T-cell (primary cell): ENCODE data around the gene CPT1A. TPM values are rescaled to one million over a fixed set of nuclear protein-coding genes. Genes with fewer than 3 reads are reported as not detected.
A peak's percentile ranks its signal among the peaks of the same experiment; 100 is the strongest.

Experiments
- ATAC-seq, 4 experiments: fragments of 200-7000 bp in 3 of 4; fragments of 150-1000 bp in 1 of 4; cut with Tn5 transposase; replicated peaks in 1 of 4; 1 replicate in 3 of 4; 2 replicates in 1 of 4; pipeline ENCODE4 v1.10.0; 2021; ENCODE audit warnings: moderate library complexity in 3 of 4, mild to moderate bottlenecking in 2 of 4, moderate number of reproducible peaks in 1 of 4
- CTCF ChIA-PET, 2 donors: fragments of 300-600 bp; sonication (Branson Sonifier 250); formaldehyde crosslinking; loops; one replicate each; lab custom pipeline; 2022; ENCODE audit warnings: antibody characterized with exemption in 2 of 2; lab: Charles Lee
- POLR2A ChIA-PET, 2 donors: fragments of 300-600 bp; sonication (Branson Sonifier 250); formaldehyde crosslinking; loops; one replicate each; lab custom pipeline; 2022; ENCODE audit warnings: antibody characterized with exemption in 2 of 2; lab: Charles Lee
- DNase-seq, 35 experiments: peaks; one replicate each; pipeline versions ENCODE4 v3.0.0 to v3.0.0-alpha.2; 2013 to 2023
- H3K27ac ChIP-seq: one replicate; pipeline ENCODE4 v1.5.1; 2013; ENCODE audit warnings: low read length
- H3K27me3 ChIP-seq, 2 experiments: replicated peaks in 1 of 2; 1 replicate in 1 of 2; 2 replicates in 1 of 2; pipeline versions ENCODE4 v1.6.1 to v1.7.0; 2013; ENCODE audit warnings: low read length in 1 of 2, mixed read lengths in 1 of 2; ENCODE audit not compliant: control insufficient read depth in 2 of 2, insufficient read depth in 2 of 2; ENCODE audit errors: extremely low read depth in 1 of 2
- H3K36me3 ChIP-seq, 2 donors: 1 replicate in 1 of 2; 2 replicates in 1 of 2; pipeline versions ENCODE4 v1.6.1 to v1.7.0; 2013; ENCODE audit warnings: low read length in 1 of 2; ENCODE audit not compliant: control insufficient read depth in 2 of 2, insufficient read depth in 1 of 2; ENCODE audit errors: extremely low read depth in 1 of 2
- H3K4me1 ChIP-seq, 2 experiments: 1 replicate in 1 of 2; 2 replicates in 1 of 2; pipeline versions ENCODE4 v1.6.1 to v1.7.0; 2013; ENCODE audit warnings: low read length in 2 of 2, mixed read lengths in 1 of 2; ENCODE audit not compliant: insufficient read depth in 2 of 2, control insufficient read depth in 1 of 2; ENCODE audit errors: extremely low read depth in 1 of 2
- H3K4me3 ChIP-seq, 2 donors: 1 replicate in 1 of 2; 2 replicates in 1 of 2; pipeline versions ENCODE4 v1.5.1 to v1.7.0; 2013; ENCODE audit warnings: mild to moderate bottlenecking in 2 of 2, low read length in 1 of 2, moderate library complexity in 1 of 2; ENCODE audit not compliant: control insufficient read depth in 1 of 2; ENCODE audit errors: extremely low read depth in 1 of 2
- H3K9me3 ChIP-seq: 2 replicates; pipeline ENCODE4 v1.7.0; 2013
- H3K27ac Mint-ChIP-seq, 2 donors: one replicate each; pipeline ENCODE4 v1.8.0; 2020 to 2021; ENCODE audit warnings: mild to moderate bottlenecking in 2 of 2, mixed read lengths in 2 of 2
- H3K27me3 Mint-ChIP-seq, 2 donors: one replicate each; pipeline ENCODE4 v1.8.0; 2021 to 2022; ENCODE audit warnings: mixed read lengths in 2 of 2
- H3K36me3 Mint-ChIP-seq: one replicate; pipeline ENCODE4 v1.8.0; 2021; ENCODE audit warnings: mixed read lengths
- H3K4me1 Mint-ChIP-seq, 3 donors: one replicate each; pipeline ENCODE4 v1.8.0; 2020 to 2022; ENCODE audit warnings: mixed read lengths in 3 of 3, mild to moderate bottlenecking in 1 of 3
- H3K4me3 Mint-ChIP-seq, 3 donors: one replicate each; pipeline ENCODE4 v1.8.0; 2020 to 2022; ENCODE audit warnings: mild to moderate bottlenecking in 3 of 3, mixed read lengths in 3 of 3, moderate library complexity in 3 of 3
- H3K9me3 Mint-ChIP-seq, 3 donors: one replicate each; pipeline ENCODE4 v1.8.0; 2020 to 2022; ENCODE audit warnings: mixed read lengths in 3 of 3
- WGBS: methylation state at CpG from one replicate; pipeline ENCODE4 v1.1.5; 2013; ENCODE audit warnings: missing lambda C conversion rate; ENCODE audit not compliant: insufficient coverage; 5-methylcytosine and 5-hydroxymethylcytosine counted together
- total RNA-seq, 35 experiments: library from RNA in 6 of 35; stranded (reverse) in 6 of 35; fragments of 120-200 nt in 1 of 35; gene quantifications; one replicate each; pipeline versions ENCODE4 v1.2.1 to v1.2.4 and lab custom pipeline; 2013 to 2026

Gene CPT1A
- total RNA-seq, 5 donors from 2014 or later (not counting 1 experiment from before 2014, with no cell fraction given), result 21.2 to 44.1 (median 35.9) TPM

GRCh38 chr11:68835749-68836148 lies 6.0 kb downstream of the CPT1A start:
- WGBS, result 100% methylated on average over 3 of the region's 4 CpGs
- Histone ChIP-seq H3K4me1 (peaks cover 13 to 48% of the 10 kb centered on the region in 2 experiments), H3K4me3 (no peak overlapping the region), H3K36me3 (peaks cover 0 to under 1% of the 10 kb centered on the region in 2 donors), H3K27me3 (no peaks in the 10 kb centered on the region), H3K27ac (no peak overlapping the region), H3K9me3 (no peaks in the 10 kb centered on the region)
- H3K4me1 Mint-ChIP-seq, result peaks cover 49 to 70% (median 50%) of the 10 kb centered on the region in 3 donors
- POLR2A ChIA-PET, result no interaction called here
- H3K9me3 Mint-ChIP-seq, result no peaks in the 10 kb centered on the region
- H3K27me3 Mint-ChIP-seq, result no peaks in the 10 kb centered on the region
- DNase-seq (no peak), ATAC-seq (no peak)
- CTCF ChIA-PET, result no interaction called here
- peak overlapping the region; percentile 72 to 86 for H3K27ac Mint-ChIP-seq
- no peak overlapping the region for H3K4me3 Mint-ChIP-seq
- H3K36me3 Mint-ChIP-seq, result peaks cover 6% of the 10 kb centered on the region

DNA sequence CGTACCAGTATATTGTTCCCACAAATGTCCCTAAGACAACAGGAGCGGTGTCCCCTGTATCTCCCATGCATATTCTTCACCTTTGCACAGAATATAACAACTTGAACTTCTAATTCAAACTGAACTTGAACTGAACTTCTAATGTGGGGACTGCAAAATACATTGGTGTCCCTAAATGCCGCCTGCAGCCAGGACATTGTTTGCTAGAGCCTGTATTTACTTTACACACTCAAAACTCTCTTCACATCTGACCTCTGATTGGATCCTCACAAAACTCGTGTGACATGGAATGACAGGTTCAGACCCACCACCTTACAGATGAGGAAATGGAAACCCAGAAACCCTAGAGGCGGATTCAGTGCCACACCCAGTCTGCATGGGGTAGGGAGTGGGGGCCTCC lies 6.4 kb downstream of the CPT1A start:
- Mint-ChIP-seq H3K9me3 (no peaks in the 10 kb centered on the region), H3K4me1 (peaks cover 48 to 72% (median 51%) of the 10 kb centered on the region in 3 donors), H3K27me3 (no peaks in the 10 kb centered on the region), H3K36me3 (peaks cover 10% of the 10 kb centered on the region), H3K4me3 (no peak overlapping the region), H3K27ac (peak overlapping the region; percentile 72 to 86)
- H3K4me3 ChIP-seq, result no peak overlapping the region
- no peak overlapping the region for H3K27ac ChIP-seq
- ChIA-PET CTCF (no interaction called here), POLR2A (no interaction called here)
- ATAC-seq, result no peak
- H3K27me3 ChIP-seq, result no peaks in the 10 kb centered on the region
- H3K36me3 ChIP-seq, result peaks cover 0 to 3% of the 10 kb centered on the region in 2 donors
- WGBS, result 100% methylated on average over 2 of the region's 5 CpGs
- H3K4me1 ChIP-seq, result peaks cover 11 to 45% of the 10 kb centered on the region in 2 experiments
- no peaks in the 10 kb centered on the region for H3K9me3 ChIP-seq
- no peak for DNase-seq

GRCh38 chr11:68832476-68833181 lies 9.1 kb downstream of the CPT1A start:
- DNase-seq (no peak), ATAC-seq (no peak)
- H3K27ac ChIP-seq, result no peak overlapping the region
- H3K9me3 Mint-ChIP-seq, result no peaks in the 10 kb centered on the region
- no peaks in the 10 kb centered on the region for H3K27me3 Mint-ChIP-seq
- H3K4me1 Mint-ChIP-seq, result peaks cover 45 to 69% (median 47%) of the 10 kb centered on the region in 3 donors
- H3K4me3 ChIP-seq, result no peak overlapping the region
- peaks cover 0 to 3% of the 10 kb centered on the region in 2 donors for H3K36me3 ChIP-seq
- no peaks in the 10 kb centered on the region for H3K9me3 ChIP-seq
- ChIA-PET CTCF (no interaction called here), POLR2A (no interaction called here)
- peaks cover 0 to 36% of the 10 kb centered on the region in 2 experiments for H3K4me1 ChIP-seq
- no peak overlapping the region for H3K4me3 Mint-ChIP-seq
- peak overlapping the region; percentile 27 to 28 for H3K27ac Mint-ChIP-seq
- H3K36me3 Mint-ChIP-seq, result peaks cover 16% of the 10 kb centered on the region
- 97% methylated on average over 5 of the region's 8 CpGs for WGBS
- H3K27me3 ChIP-seq, result no peaks in the 10 kb centered on the region

- Mint-ChIP-seq H3K27ac (peak overlapping the region; percentile 28 to 67), H3K36me3 (peaks cover 16% of the 10 kb centered on the region), H3K4me3 (no peak overlapping the region), H3K27me3 (no peaks in the 10 kb centered on the region), H3K9me3 (no peaks in the 10 kb centered on the region), H3K4me1 (peaks cover 39 to 66% (median 42%) of the 10 kb centered on the region in 3 donors)
- Histone ChIP-seq H3K27me3 (no peaks in the 10 kb centered on the region), H3K4me1 (peaks cover 0 to 25% of the 10 kb centered on the region in 2 experiments), H3K27ac (no peak overlapping the region), H3K9me3 (no peaks in the 10 kb centered on the region), H3K4me3 (no peak overlapping the region), H3K36me3 (peaks cover 0 to 3% of the 10 kb centered on the region in 2 donors)
- ATAC-seq, result no peak
- no peak for DNase-seq
- WGBS, result no CpG with 5 or more reads among the region's 5 CpGs
- ChIA-PET CTCF (no interaction called here), POLR2A (no interaction called here)
These were observed 10.6 kb downstream of the CPT1A start for GRCh38 chr11:68831124-68831523.

DNA sequence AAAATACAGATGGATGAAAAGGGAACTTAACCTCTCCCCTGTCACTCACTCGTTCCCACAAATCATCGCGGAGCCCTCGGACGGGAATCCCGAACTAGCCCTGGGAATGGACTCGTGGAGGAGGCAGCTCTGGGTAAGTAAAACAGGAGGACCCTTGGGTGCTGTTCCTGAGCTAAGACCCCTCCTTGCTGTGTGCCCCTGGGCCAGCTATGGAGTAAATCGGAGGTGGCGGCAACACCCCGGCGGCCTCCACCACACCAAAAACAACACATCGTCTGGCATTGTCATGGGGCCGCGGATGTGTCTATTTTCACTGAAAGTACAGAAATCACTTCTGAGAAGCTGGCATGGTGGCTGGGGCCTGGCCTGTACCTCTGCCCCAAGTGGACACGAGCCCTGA lies 12.1 kb downstream of the CPT1A start:
- CTCF ChIA-PET, result no interaction called here
- no peaks in the 10 kb centered on the region for H3K9me3 Mint-ChIP-seq
- peaks cover 16% of the 10 kb centered on the region for H3K36me3 Mint-ChIP-seq
- peaks cover 39 to 68% (median 43%) of the 10 kb centered on the region in 3 donors for H3K4me1 Mint-ChIP-seq
- Histone ChIP-seq H3K4me3 (no peak overlapping the region), H3K27ac (no peak overlapping the region), H3K9me3 (no peaks in the 10 kb centered on the region), H3K4me1 (peaks cover 0 to 28% of the 10 kb centered on the region in 2 experiments), H3K36me3 (peaks cover 0 to 3% of the 10 kb centered on the region in 2 donors), H3K27me3 (no peaks in the 10 kb centered on the region)
- no peaks in the 10 kb centered on the region for H3K27me3 Mint-ChIP-seq
- no peak for ATAC-seq
- no peak overlapping the region for H3K4me3 Mint-ChIP-seq
- WGBS, result 97% methylated on average over 5 of the region's 15 CpGs
- POLR2A ChIA-PET, result no interaction called here
- DNase-seq, result no peak
- H3K27ac Mint-ChIP-seq, result peak overlapping the region in 1 of 2 donors; percentile 16

- Mint-ChIP-seq H3K36me3 (peaks cover 16% of the 10 kb centered on the region), H3K4me3 (peak overlapping the region in 1 of 3 donors; percentile 1), H3K27me3 (no peaks in the 10 kb centered on the region), H3K27ac (peak overlapping the region; percentile 16 to 47), H3K9me3 (no peaks in the 10 kb centered on the region), H3K4me1 (peaks cover 39 to 68% (median 43%) of the 10 kb centered on the region in 3 donors)
- DNase-seq (no peak), ATAC-seq (no peak)
- no peak overlapping the region for H3K27ac ChIP-seq
- CTCF ChIA-PET, result no interaction called here
- peaks cover 0 to 3% of the 10 kb centered on the region in 2 donors for H3K36me3 ChIP-seq
- peaks cover 0 to 28% of the 10 kb centered on the region in 2 experiments for H3K4me1 ChIP-seq
- H3K4me3 ChIP-seq, result no peak overlapping the region
- no peaks in the 10 kb centered on the region for H3K9me3 ChIP-seq
- POLR2A ChIA-PET, result no interaction called here
- 59% methylated on average over 3 of the region's 12 CpGs for WGBS
- H3K27me3 ChIP-seq, result no peaks in the 10 kb centered on the region
These were observed 12.8 kb downstream of the CPT1A start for GRCh38 chr11:68828957-68829356.
